Liver (tissue), 9 donors: Measurements from ENCODE around the gene NMD3. TPM values are rescaled to one million over a fixed set of nuclear protein-coding genes. Genes with fewer than 3 reads are reported as not detected.

Experiments
- DNase-seq: peaks from one replicate; pipeline ENCODE4 v3.0.0-alpha.2; 2017; ENCODE audit warnings: low spot score
- H3K27ac ChIP-seq, 2 donors: one replicate each; pipeline ENCODE4 v1.7.0; 2013; ENCODE audit warnings: inconsistent platforms in 2 of 2, low read length in 2 of 2, control low read depth in 1 of 2, low read depth in 1 of 2, mild to moderate bottlenecking in 1 of 2
- H3K27me3 ChIP-seq, 4 donors: one replicate each; pipeline versions ENCODE4 v1.6.1 to v1.7.0; 2013; ENCODE audit warnings: low read length in 3 of 4, inconsistent platforms in 1 of 4, mild to moderate bottlenecking in 1 of 4, moderate library complexity in 1 of 4; ENCODE audit not compliant: control insufficient read depth in 4 of 4, insufficient read depth in 4 of 4
- H3K36me3 ChIP-seq, 4 donors: one replicate each; pipeline versions ENCODE4 v1.6.1 to v1.7.0; 2013; ENCODE audit warnings: low read length in 3 of 4, mild to moderate bottlenecking in 3 of 4, low read depth in 1 of 4, moderate library complexity in 1 of 4; ENCODE audit not compliant: control insufficient read depth in 4 of 4, insufficient read depth in 3 of 4
- H3K4me1 ChIP-seq, 4 donors: one replicate each; pipeline versions ENCODE4 v1.6.1 to v1.7.0; 2013; ENCODE audit warnings: low read length in 3 of 4, mild to moderate bottlenecking in 3 of 4, moderate library complexity in 1 of 4; ENCODE audit not compliant: control insufficient read depth in 4 of 4, insufficient read depth in 4 of 4
- H3K4me3 ChIP-seq, 3 donors: one replicate each; pipeline versions ENCODE4 v1.6.1 to v1.7.0; 2013; ENCODE audit warnings: low read length in 3 of 3, control low read depth in 1 of 3, low read depth in 1 of 3, mild to moderate bottlenecking in 1 of 3
- H3K9ac ChIP-seq, 2 donors: one replicate each; pipeline ENCODE4 v1.7.0; 2013; ENCODE audit warnings: low read length in 2 of 2, mild to moderate bottlenecking in 2 of 2, moderate library complexity in 2 of 2, control low read depth in 1 of 2, low read depth in 1 of 2
- H3K9me3 ChIP-seq, 4 donors: one replicate each; pipeline versions ENCODE4 v1.6.1 to v1.7.0; 2013; ENCODE audit warnings: low read length in 3 of 4; ENCODE audit not compliant: control insufficient read depth in 4 of 4
- ATF3 ChIP-seq: IDR thresholded peaks from 2 replicates; pipeline ENCODE4 v1.6.1; 2016; ENCODE audit warnings: antibody characterized with exemption
- CTCF ChIP-seq: fragments of 150-350 bp; IDR thresholded peaks from 2 replicates; pipeline ENCODE4 v1.5.1; 2017; ENCODE audit warnings: improper control_type of control experiment, low read depth, low read length; ENCODE audit not compliant: missing input control
- EGR1 ChIP-seq, 2 donors: IDR thresholded peaks; 2 replicates each; pipeline ENCODE4 v1.6.1; 2016 to 2018; ENCODE audit warnings: antibody characterized with exemption in 2 of 2, low read depth in 2 of 2
- FOXA1 ChIP-seq: IDR thresholded peaks from 2 replicates; pipeline ENCODE4 v1.6.1; 2016; ENCODE audit warnings: antibody characterized with exemption
- FOXA2 ChIP-seq: IDR thresholded peaks from 2 replicates; pipeline ENCODE4 v1.6.1; 2016; ENCODE audit warnings: antibody characterized with exemption
- GABPA ChIP-seq, 2 donors: IDR thresholded peaks in 1 of 2; conservative IDR thresholded peaks in 1 of 2; 2 replicates each; pipeline ENCODE4 v1.6.1; 2016; ENCODE audit warnings: antibody characterized with exemption in 2 of 2, mild to moderate bottlenecking in 1 of 2, moderate library complexity in 1 of 2
- HNF4A ChIP-seq, 2 donors: conservative IDR thresholded peaks; 2 replicates each; pipeline ENCODE4 v1.6.1; 2016; ENCODE audit warnings: antibody characterized with exemption in 2 of 2, mild to moderate bottlenecking in 2 of 2
- HNF4G ChIP-seq: IDR thresholded peaks from 2 replicates; pipeline ENCODE4 v1.6.1; 2016; ENCODE audit warnings: antibody characterized with exemption
- JUND ChIP-seq, 2 donors: IDR thresholded peaks; 2 replicates each; pipeline ENCODE4 v1.6.1; 2016; ENCODE audit warnings: antibody characterized with exemption in 2 of 2
- MAX ChIP-seq: IDR thresholded peaks from 2 replicates; pipeline ENCODE4 v1.6.1; 2016; ENCODE audit warnings: antibody characterized with exemption
- NR2F2 ChIP-seq: IDR thresholded peaks from 2 replicates; pipeline ENCODE4 v1.6.1; 2016; ENCODE audit warnings: antibody characterized with exemption
- RAD21 ChIP-seq, 2 donors: IDR thresholded peaks; 2 replicates each; pipeline ENCODE4 v1.6.1; 2016; ENCODE audit warnings: antibody characterized with exemption in 2 of 2, mild to moderate bottlenecking in 2 of 2
- REST ChIP-seq: IDR thresholded peaks from 2 replicates; pipeline ENCODE4 v1.6.1; 2016; ENCODE audit warnings: antibody characterized with exemption, mild to moderate bottlenecking
- RXRA ChIP-seq, 2 donors: IDR thresholded peaks; 2 replicates each; pipeline ENCODE4 v1.6.1; 2017 to 2018; ENCODE audit warnings: antibody characterized with exemption in 2 of 2, mild to moderate bottlenecking in 1 of 2
- SP1 ChIP-seq: IDR thresholded peaks from 2 replicates; pipeline ENCODE4 v1.6.1; 2018; ENCODE audit warnings: antibody characterized with exemption, mild to moderate bottlenecking
- TAF1 ChIP-seq: conservative IDR thresholded peaks from 2 replicates; pipeline ENCODE4 v1.6.1; 2016; ENCODE audit warnings: antibody characterized with exemption, mild to moderate bottlenecking
- YY1 ChIP-seq: IDR thresholded peaks from 2 replicates; pipeline ENCODE4 v1.6.1; 2016; ENCODE audit warnings: antibody characterized with exemption, mild to moderate bottlenecking
- ZBTB33 ChIP-seq: IDR thresholded peaks from 2 replicates; pipeline ENCODE4 v1.6.1; 2016; ENCODE audit warnings: antibody characterized with exemption
- WGBS: extraction: QIAGEN DNeasy Blood & Tissue Kit; methylation state at CpG from one replicate; pipeline ENCODE4 v1.1.7; 2013; 5-methylcytosine and 5-hydroxymethylcytosine counted together
- polyA plus RNA-seq, 2 donors: library from polyadenylated mRNA; stranded (reverse) in 1 of 2; unstranded in 1 of 2; fragments of 200-250 nt in 1 of 2; fragments of >200 nt in 1 of 2; fragmentation: Nextera tagmentation in 1 of 2; extraction: Ambion mirVana in 1 of 2; gene quantifications; one replicate each; pipeline versions ENCODE4 v1.2.1 to v1.2.3, GENCODE V29; 2013 to 2015
- total RNA-seq, 2 donors: library from RNA; depleted of rRNA; stranded (reverse); fragments of >200 nt; gene quantifications; one replicate each; pipeline ENCODE4 v1.2.3, GENCODE V29; 2014
- donor health status: healthy.
- donor health status: healthy.
- donor health status: healthy.
- donor health status: healthy.
- donor health status: healthy.

Gene NMD3
- total and polyA plus RNA-seq, 4 donors: 19.9 to 58.7 (median 36.6) TPM

GRCh38 chr3:161293381-161293780 is 72.3 kb downstream of the NMD3 start:
- Histone ChIP-seq H3K9ac (no peak overlapping the region), H3K4me1 (no peaks in the 10 kb centered on the region), H3K27me3 (no peaks in the 10 kb centered on the region), H3K9me3 (peaks cover 0 to 6% (median under 1%) of the 10 kb centered on the region in 4 donors), H3K27ac (no peak overlapping the region), H3K36me3 (no peaks in the 10 kb centered on the region), H3K4me3 (no peak overlapping the region)
- 87% methylated on average over 2 of the region's 2 CpGs for WGBS
- TF ChIP-seq REST: no peak
- no peak for TF ChIP-seq YY1
- no peak for TF ChIP-seq GABPA (IDR thresholded peaks at IDR 0.05 in 1 of 2, conservative IDR thresholded peaks at IDR 0.05 in 1 of 2)
- TF ChIP-seq RAD21 (IDR thresholded peaks at IDR 0.05): no peak
- no peak for TF ChIP-seq NR2F2
- TF ChIP-seq CTCF: no peak
- no peak for TF ChIP-seq HNF4G
- TF ChIP-seq EGR1 (IDR thresholded peaks at IDR 0.05; ENCODE audit: low read depth in 2 of 2): no peak
- TF ChIP-seq HNF4A (conservative IDR thresholded peaks at IDR 0.05): no peak
- no peak for TF ChIP-seq ATF3
- no peak for TF ChIP-seq MAX
- TF ChIP-seq SP1: no peak
- TF ChIP-seq FOXA1: no peak
- TF ChIP-seq FOXA2: no peak
- TF ChIP-seq JUND (IDR thresholded peaks at IDR 0.05): no peak
- no peak for TF ChIP-seq RXRA (IDR thresholded peaks at IDR 0.05)
- TF ChIP-seq TAF1: no peak
- TF ChIP-seq ZBTB33: no peak
- DNase-seq: no peak
